Large intestine (tissue), 3 donors: ENCODE results near the gene ATP5IF1. TPM values are rescaled to one million over a fixed set of nuclear protein-coding genes. Genes with fewer than 3 reads are reported as not detected.

Source experiments
- DNase-seq, 2 donors: peaks; one replicate each; pipeline versions ENCODE4 v3.0.0 to v3.0.0-alpha.2; 2013
- H3K27ac ChIP-seq: one replicate; pipeline ENCODE4 v1.5.1; 2013; ENCODE audit warnings: low read length
- H3K27me3 ChIP-seq: 2 replicates; pipeline ENCODE4 v1.6.1; 2013; ENCODE audit warnings: low read length; ENCODE audit not compliant: control insufficient read depth, insufficient read depth
- H3K36me3 ChIP-seq: 2 replicates; pipeline ENCODE4 v1.6.1; 2013; ENCODE audit warnings: low read length; ENCODE audit not compliant: control insufficient read depth, insufficient read depth
- H3K4me1 ChIP-seq: one replicate; pipeline ENCODE4 v1.6.1; 2013; ENCODE audit warnings: low read length; ENCODE audit not compliant: control insufficient read depth, insufficient read depth
- H3K4me3 ChIP-seq: one replicate; pipeline ENCODE4 v1.5.1; 2013; ENCODE audit warnings: low read length
- H3K9me3 ChIP-seq: one replicate; pipeline ENCODE4 v1.6.1; 2013; ENCODE audit warnings: mild to moderate bottlenecking, low read depth, low read length, moderate library complexity; ENCODE audit not compliant: control insufficient read depth
- WGBS: methylation state at CpG from one replicate; pipeline ENCODE4 v1.1.5; 2013; ENCODE audit warnings: low lambda C conversion rate; ENCODE audit not compliant: insufficient coverage; 5-methylcytosine and 5-hydroxymethylcytosine counted together
- polyA plus RNA-seq: library from polyadenylated mRNA; unstranded; fragments of 120-200 nt; gene quantifications from one replicate; pipeline ENCODE4 v1.2.1, GENCODE V29; 2013

ATP5IF1 gene
- polyA plus RNA-seq, 1 donor, result 354 TPM

DNA sequence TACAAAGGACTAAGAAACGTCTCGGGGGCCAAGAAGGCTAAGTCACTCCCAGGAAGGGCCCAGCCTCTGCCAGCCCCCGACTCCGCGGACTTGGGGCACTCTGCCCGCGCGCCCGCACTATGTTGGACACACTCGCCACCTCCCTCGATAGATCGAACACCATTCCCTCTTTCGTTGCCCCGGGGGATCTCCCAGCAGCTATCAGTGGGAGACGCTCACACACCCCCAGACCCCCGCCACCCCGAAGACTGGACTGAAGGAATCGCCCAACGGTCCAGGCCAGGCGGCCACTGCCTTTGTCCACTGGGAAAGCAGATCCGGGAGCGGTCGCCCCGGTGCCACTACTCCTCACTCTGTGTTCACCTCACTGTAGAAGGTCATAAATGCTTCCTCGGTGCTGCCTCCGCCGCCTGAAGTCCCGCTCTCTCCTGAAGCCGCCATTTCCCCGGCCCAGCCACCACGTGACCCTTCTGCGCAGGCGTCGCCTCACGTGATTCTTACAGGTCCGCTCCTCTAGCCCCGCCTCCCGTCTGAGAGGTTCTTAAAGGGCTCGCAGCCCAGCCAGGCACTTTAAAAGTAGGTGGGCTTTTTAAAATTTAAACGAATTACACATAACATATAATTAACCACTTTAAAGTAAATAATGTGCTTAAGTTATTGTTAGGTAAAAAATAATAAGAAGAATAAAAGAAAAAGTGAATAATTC is 3.2 kb upstream of the ATP5IF1 start, which contains the start of gene DNAJC8:
Gene DNAJC8 (minus strand): TSS at position 472 of the 706 bp plus-strand sequence. CDS start 31 bp downstream, at position 441.
- WGBS, result 0% methylated on average over 1 of the region's 40 CpGs

GRCh38 chr1:28233264-28233606 is 2.7 kb upstream of the ATP5IF1 start:
- no peak for DNase-seq
- H3K4me3 ChIP-seq, result peak overlapping the region; percentile 98
- WGBS, result no CpG with 5 or more reads among the region's 14 CpGs
- H3K36me3 ChIP-seq, result peaks cover 13% of the 10 kb centered on the region
- H3K4me1 ChIP-seq, result peaks cover 13% of the 10 kb centered on the region
- no peak overlapping the region for H3K27ac ChIP-seq
- H3K27me3 ChIP-seq, result no peaks in the 10 kb centered on the region
- H3K9me3 ChIP-seq, result no peaks in the 10 kb centered on the region

More for the DNA sequence above, 3.2 kb upstream of the ATP5IF1 start, which contains the start of gene DNAJC8:
- Histone ChIP-seq H3K27me3 (no peaks in the 10 kb centered on the region), H3K4me3 (peak within 1 kb of the TSS; percentile 98), H3K9me3 (no peaks in the 10 kb centered on the region), H3K4me1 (peaks cover 10% of the 10 kb centered on the region), H3K36me3 (peaks cover 9% of the 10 kb centered on the region), H3K27ac (peak within 1 kb of the TSS; percentile 60)
- DNase-seq, result peak; percentile 93 to 94

GRCh38 chr1:28236656-28237322 is 865 bp downstream of the ATP5IF1 start:
- Histone ChIP-seq H3K9me3 (no peaks in the 10 kb centered on the region), H3K27me3 (no peaks in the 10 kb centered on the region), H3K4me3 (peak overlapping the region; percentile 95), H3K27ac (peak overlapping the region; percentile 99), H3K36me3 (peaks cover 12% of the 10 kb centered on the region), H3K4me1 (peaks cover 27% of the 10 kb centered on the region)
- 4% methylated on average over 5 of the region's 20 CpGs for WGBS
- DNase-seq, result peak in 1 of 2 donors; percentile 67

- H3K27me3 ChIP-seq, result no peaks in the 10 kb centered on the region
- no peak for DNase-seq
- H3K9me3 ChIP-seq, result no peaks in the 10 kb centered on the region
- H3K4me1 ChIP-seq, result peaks cover 43% of the 10 kb centered on the region
- no peak overlapping the region for H3K4me3 ChIP-seq
- H3K36me3 ChIP-seq, result peaks cover 14% of the 10 kb centered on the region
- no peak overlapping the region for H3K27ac ChIP-seq
- WGBS, result 0% methylated on average over 1 of the region's 2 CpGs
Measured at GRCh38 chr1:28239004-28239403, 3.1 kb downstream of the ATP5IF1 start.

DNA sequence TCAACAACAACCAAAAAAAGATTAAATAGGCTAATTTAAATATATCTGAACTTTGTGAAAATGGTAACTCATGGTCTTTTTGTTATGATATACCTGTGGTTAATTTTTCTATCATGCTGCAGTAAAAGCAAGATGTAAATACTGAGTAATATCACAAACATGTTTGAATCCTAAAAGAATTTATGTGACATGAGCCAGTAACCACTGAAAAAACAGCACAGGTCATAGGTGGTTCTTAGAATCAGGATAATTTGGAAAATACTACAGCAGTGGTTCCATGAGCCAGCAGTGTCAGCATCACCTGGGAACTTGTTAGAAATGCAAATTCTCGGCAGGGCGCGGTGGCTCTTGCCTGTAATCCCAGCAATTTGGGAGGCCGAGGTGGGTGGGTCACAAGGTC is 4.1 kb downstream of the ATP5IF1 start:
- WGBS, result no CpG with 5 or more reads among the region's 4 CpGs
- H3K4me3 ChIP-seq, result no peak overlapping the region
- peaks cover 52% of the 10 kb centered on the region for H3K4me1 ChIP-seq
- H3K27me3 ChIP-seq, result no peaks in the 10 kb centered on the region
- H3K27ac ChIP-seq, result no peak overlapping the region
- no peaks in the 10 kb centered on the region for H3K9me3 ChIP-seq
- H3K36me3 ChIP-seq, result peaks cover 14% of the 10 kb centered on the region
- no peak for DNase-seq

DNA sequence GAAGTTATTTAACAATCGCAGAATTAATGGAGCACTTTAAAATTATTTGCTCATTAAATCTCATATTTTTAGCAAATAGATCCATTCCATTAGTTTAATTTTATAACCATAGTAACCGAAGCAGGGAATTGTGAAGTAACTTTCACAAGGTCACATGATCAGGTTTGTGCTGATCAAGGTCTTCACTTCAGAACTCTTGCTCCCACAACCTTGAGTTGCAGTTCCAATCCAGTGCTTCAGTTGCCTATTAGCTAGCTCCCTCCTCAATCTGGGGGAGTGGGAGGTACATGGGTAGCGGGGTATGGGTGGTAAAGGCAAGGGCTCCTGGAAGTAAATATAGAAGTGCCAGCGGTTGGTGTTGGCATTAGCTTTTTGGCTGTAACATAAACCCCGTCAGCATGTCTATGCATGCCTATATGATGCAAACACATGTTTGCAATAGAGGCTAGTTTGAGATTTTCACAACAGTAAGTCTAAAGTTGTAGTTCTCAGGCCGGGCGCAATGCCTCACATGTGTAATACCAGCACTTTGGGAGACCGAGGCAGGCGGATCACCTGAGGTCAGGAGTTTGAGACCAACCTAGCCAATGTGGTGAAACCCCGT is 5.8 kb downstream of the ATP5IF1 start:
- Histone ChIP-seq H3K9me3 (no peaks in the 10 kb centered on the region), H3K27ac (peak overlapping the region; percentile 43), H3K4me3 (no peak overlapping the region), H3K36me3 (peaks cover 14% of the 10 kb centered on the region), H3K27me3 (no peaks in the 10 kb centered on the region), H3K4me1 (peaks cover 53% of the 10 kb centered on the region)
- WGBS, result 81% methylated on average over 2 of the region's 10 CpGs
- DNase-seq, result peak in 1 of 2 donors; percentile 47

DNA sequence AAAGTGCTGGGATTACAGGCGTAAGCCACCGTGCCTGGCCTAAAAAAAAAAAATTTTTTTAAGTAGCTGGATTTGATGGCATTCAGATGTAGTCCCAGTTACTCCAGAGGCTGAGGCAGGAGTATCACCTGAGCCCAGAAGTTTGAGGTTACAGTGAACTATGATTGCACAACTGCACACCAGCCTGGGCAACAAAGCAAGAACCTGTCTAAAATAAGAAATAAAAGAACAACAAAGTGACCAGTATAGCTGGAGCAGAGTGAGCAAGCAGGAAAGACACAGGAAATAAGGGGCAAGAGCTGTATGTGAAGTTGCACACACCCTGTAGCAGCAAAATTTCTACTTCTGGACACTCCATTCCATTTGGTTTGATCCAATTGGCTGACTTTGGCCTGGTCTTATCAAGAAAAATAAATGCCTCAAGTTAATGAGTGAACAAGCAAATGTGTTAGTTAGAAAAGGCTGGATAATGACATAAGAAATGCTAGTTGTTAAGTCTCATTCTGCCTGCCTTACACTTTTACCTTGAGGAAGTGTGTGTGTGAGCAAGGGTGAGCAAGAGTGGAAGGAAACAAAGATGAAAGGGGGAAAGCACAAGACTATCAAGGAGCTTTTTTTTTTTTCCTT is 7.9 kb downstream of the ATP5IF1 start:
- peak; percentile 76 to 94 for DNase-seq
- Histone ChIP-seq H3K27ac (peak overlapping the region; percentile 85), H3K4me3 (no peak overlapping the region), H3K9me3 (no peaks in the 10 kb centered on the region), H3K36me3 (peaks cover 8% of the 10 kb centered on the region), H3K27me3 (no peaks in the 10 kb centered on the region), H3K4me1 (peaks cover 53% of the 10 kb centered on the region)
- whole genome bisulfite sequencing, result no CpG with 5 or more reads among the region's 2 CpGs

DNA sequence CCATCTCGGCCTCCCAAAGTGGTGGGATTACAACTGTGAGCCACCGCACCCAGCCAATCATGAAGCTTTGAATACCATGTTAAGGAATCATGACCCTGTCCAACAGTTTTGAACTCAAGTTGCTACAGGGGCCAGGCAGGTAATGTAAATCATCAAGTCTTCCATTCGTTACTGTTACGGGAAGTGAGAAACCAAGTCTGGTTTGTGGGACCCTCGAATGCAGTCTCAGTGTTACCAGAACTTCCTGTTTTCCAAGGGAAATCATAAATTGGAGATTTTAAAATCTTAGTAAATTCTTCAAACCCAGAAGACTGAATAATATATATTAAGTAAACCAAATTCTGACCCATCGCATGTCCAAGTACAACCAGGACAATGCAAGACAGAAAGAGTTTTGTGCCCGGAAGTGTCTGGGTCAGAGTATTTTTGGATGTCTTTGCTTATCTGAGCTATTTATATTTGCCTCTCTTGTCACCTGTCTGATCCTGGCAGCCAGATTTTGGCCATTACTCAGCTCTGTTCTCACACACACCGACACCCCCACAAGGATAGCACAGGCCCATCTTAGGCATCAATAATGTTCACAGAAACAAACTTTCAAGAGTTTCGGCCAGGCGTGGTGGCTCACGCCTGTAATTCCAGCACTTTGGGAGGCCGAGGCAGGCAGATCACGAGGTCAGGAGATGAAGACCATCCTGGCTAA is 8.8 kb downstream of the ATP5IF1 start:
- Histone ChIP-seq H3K9me3 (no peaks in the 10 kb centered on the region), H3K27me3 (no peaks in the 10 kb centered on the region), H3K27ac (peak overlapping the region; percentile 85), H3K4me1 (peaks cover 59% of the 10 kb centered on the region), H3K4me3 (no peak overlapping the region), H3K36me3 (peaks cover 8% of the 10 kb centered on the region)
- peak in 1 of 2 donors; percentile 20 for DNase-seq
- WGBS, result no CpG with 5 or more reads among the region's 13 CpGs

GRCh38 chr1:28246427-28246832 is 10.5 kb downstream of the ATP5IF1 start:
- Histone ChIP-seq H3K9me3 (no peaks in the 10 kb centered on the region), H3K4me3 (peak overlapping the region; percentile 81), H3K27ac (peak overlapping the region; percentile 98), H3K36me3 (peaks cover 3% of the 10 kb centered on the region), H3K4me1 (peaks cover 56% of the 10 kb centered on the region), H3K27me3 (no peaks in the 10 kb centered on the region)
- peak; percentile 66 to 78 for DNase-seq
- 56% methylated on average over 4 of the region's 11 CpGs for WGBS
